Activated T-helper 17 cell treated with anti-CD3 and anti-CD28 coated beads, Interleukin-2, amount 50 U/mL, for 72 hours (primary cell): ENCODE data around the gene ASIC4. TPM values are rescaled to one million over a fixed set of nuclear protein-coding genes. Genes with fewer than 3 reads are reported as not detected.

ENCODE experiments used
- ATAC-seq: fragments of 150-1000 bp; cut with Tn5 transposase; replicated peaks from 2 replicates; pipeline ENCODE4 v1.10.0; 2021; ENCODE audit warnings: mild to moderate bottlenecking, moderate library complexity
- H3K27ac Mint-ChIP-seq: one replicate; pipeline ENCODE4 v1.8.0; 2022; ENCODE audit warnings: mixed read lengths
- H3K27me3 Mint-ChIP-seq: one replicate; pipeline ENCODE4 v1.8.0; 2022; ENCODE audit warnings: mixed read lengths
- H3K36me3 Mint-ChIP-seq: one replicate; pipeline ENCODE4 v1.8.0; 2022; ENCODE audit warnings: low read depth, mild to moderate bottlenecking, mixed read lengths
- H3K4me1 Mint-ChIP-seq: one replicate; pipeline ENCODE4 v1.8.0; 2022; ENCODE audit warnings: mixed read lengths
- H3K4me3 Mint-ChIP-seq: one replicate; pipeline ENCODE4 v1.8.0; 2022; ENCODE audit warnings: mild to moderate bottlenecking, mixed read lengths
- H3K9me3 Mint-ChIP-seq: one replicate; pipeline ENCODE4 v1.8.0; 2022; ENCODE audit warnings: mixed read lengths
- total RNA-seq, 2 donors: library from RNA; stranded (reverse); gene quantifications; one replicate each; pipeline ENCODE4 v1.2.3, GENCODE V29; 2022

ASIC4 gene
- total RNA-seq, 2 donors from 2014 or later, result 0.56 TPM; not detected in 1

GRCh38 chr2:219538956-219539788, 24.9 kb downstream of the ASIC4 start:
- peaks cover 32% of the 10 kb centered on the region for H3K36me3 Mint-ChIP-seq
- no peak overlapping the region for H3K27ac Mint-ChIP-seq
- H3K4me1 Mint-ChIP-seq, result no peaks in the 10 kb centered on the region
- peaks cover 5% of the 10 kb centered on the region for H3K27me3 Mint-ChIP-seq
- no peak for ATAC-seq
- H3K9me3 Mint-ChIP-seq, result no peaks in the 10 kb centered on the region
- H3K4me3 Mint-ChIP-seq, result no peak overlapping the region

GRCh38 chr2:219539926-219540678, 25.8 kb downstream of the ASIC4 start:
- no peak for ATAC-seq
- H3K36me3 Mint-ChIP-seq, result peaks cover 32% of the 10 kb centered on the region
- no peak overlapping the region for H3K27ac Mint-ChIP-seq
- no peaks in the 10 kb centered on the region for H3K9me3 Mint-ChIP-seq
- peaks cover 6% of the 10 kb centered on the region for H3K4me1 Mint-ChIP-seq
- H3K4me3 Mint-ChIP-seq, result no peak overlapping the region
- H3K27me3 Mint-ChIP-seq, result peaks cover 5% of the 10 kb centered on the region

- Mint-ChIP-seq H3K27me3 (no peaks in the 10 kb centered on the region), H3K36me3 (peaks cover 32% of the 10 kb centered on the region), H3K4me1 (peaks cover 6% of the 10 kb centered on the region), H3K9me3 (no peaks in the 10 kb centered on the region), H3K4me3 (peak overlapping the region; percentile 84), H3K27ac (no peak overlapping the region)
- ATAC-seq, result no peak
These were observed 26.7 kb downstream of the ASIC4 start for GRCh38 chr2:219540784-219541504.

GRCh38 chr2:219541611-219542180, 27.4 kb downstream of the ASIC4 start:
- Mint-ChIP-seq H3K4me1 (peaks cover 6% of the 10 kb centered on the region), H3K36me3 (peaks cover 32% of the 10 kb centered on the region), H3K27me3 (no peaks in the 10 kb centered on the region), H3K4me3 (peak overlapping the region; percentile 84), H3K27ac (no peak overlapping the region), H3K9me3 (no peaks in the 10 kb centered on the region)
- ATAC-seq, result peak; percentile 54

GRCh38 chr2:219542931-219543595, 28.8 kb downstream of the ASIC4 start:
- Mint-ChIP-seq H3K27me3 (no peaks in the 10 kb centered on the region), H3K4me1 (peaks cover 6% of the 10 kb centered on the region), H3K36me3 (peaks cover 32% of the 10 kb centered on the region), H3K4me3 (peak overlapping the region; percentile 84), H3K27ac (peak overlapping the region; percentile 55), H3K9me3 (no peaks in the 10 kb centered on the region)
- peak; percentile 58 for ATAC-seq

- H3K4me3 Mint-ChIP-seq, result peak within 1 kb of the TSS; percentile 84
- H3K27me3 Mint-ChIP-seq, result peaks cover 5% of the 10 kb centered on the region
- peaks cover 6% of the 10 kb centered on the region for H3K4me1 Mint-ChIP-seq
- H3K36me3 Mint-ChIP-seq, result peaks cover 27% of the 10 kb centered on the region
- peak within 1 kb of the TSS; percentile 75 for H3K27ac Mint-ChIP-seq
- H3K9me3 Mint-ChIP-seq, result no peaks in the 10 kb centered on the region
- ATAC-seq, result peak; percentile 85
These were observed 29.5 kb downstream of the ASIC4 start, which contains the start of the genes CHPF and TMEM198 for GRCh38 chr2:219543596-219544358. TSS of gene CHPF (minus strand) at chr2:219543809. CDS start at chr2:219543538, 271 bp downstream. TSS of gene TMEM198 (plus strand) at chr2:219544028. CDS start at chr2:219544728, 700 bp downstream.

- H3K4me3 Mint-ChIP-seq, result peak overlapping the region; percentile 84
- no peak for ATAC-seq
- H3K4me1 Mint-ChIP-seq, result peaks cover 6% of the 10 kb centered on the region
- H3K9me3 Mint-ChIP-seq, result no peaks in the 10 kb centered on the region
- peak overlapping the region; percentile 75 for H3K27ac Mint-ChIP-seq
- H3K27me3 Mint-ChIP-seq, result peaks cover 5% of the 10 kb centered on the region
- H3K36me3 Mint-ChIP-seq, result peaks cover 20% of the 10 kb centered on the region
These were observed 30.3 kb downstream of the ASIC4 start for GRCh38 chr2:219544567-219544966.

DNA sequence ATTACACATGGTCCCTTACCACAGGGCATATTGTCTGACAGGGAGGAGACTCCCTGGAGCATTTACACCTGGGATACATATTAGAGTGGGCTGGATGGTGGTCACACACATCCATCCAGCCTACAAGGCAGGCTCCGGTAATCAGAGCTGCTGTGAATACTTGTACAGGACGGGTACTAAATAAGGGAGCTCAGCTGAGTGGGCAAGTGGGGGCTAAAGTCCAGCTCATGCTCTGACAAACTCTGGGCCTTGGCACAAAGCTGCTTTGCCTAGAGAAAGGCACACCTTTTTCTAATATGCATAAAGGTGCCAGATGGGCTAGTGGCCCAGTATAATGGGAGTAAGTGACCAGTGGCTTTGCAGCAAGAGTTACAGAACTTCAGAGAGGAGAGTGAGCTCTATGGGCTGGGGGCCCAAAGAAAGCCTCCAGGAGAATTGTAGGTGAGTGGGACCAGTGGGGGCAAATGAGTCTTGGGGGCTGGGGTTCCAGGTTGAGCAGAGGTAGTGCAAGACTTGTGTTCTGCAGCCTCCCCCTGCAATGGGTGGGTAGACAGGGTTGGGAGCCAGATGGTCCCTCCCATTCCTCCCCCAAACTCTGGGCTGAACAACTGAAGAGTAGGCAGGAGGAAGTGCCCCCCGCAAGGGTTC, 31.1 kb downstream of the ASIC4 start:
- no peak for ATAC-seq
- Mint-ChIP-seq H3K4me3 (peak overlapping the region; percentile 84), H3K9me3 (no peaks in the 10 kb centered on the region), H3K27me3 (peaks cover 5% of the 10 kb centered on the region), H3K4me1 (peaks cover 6% of the 10 kb centered on the region), H3K27ac (peak overlapping the region; percentile 75), H3K36me3 (peaks cover 12% of the 10 kb centered on the region)

DNA sequence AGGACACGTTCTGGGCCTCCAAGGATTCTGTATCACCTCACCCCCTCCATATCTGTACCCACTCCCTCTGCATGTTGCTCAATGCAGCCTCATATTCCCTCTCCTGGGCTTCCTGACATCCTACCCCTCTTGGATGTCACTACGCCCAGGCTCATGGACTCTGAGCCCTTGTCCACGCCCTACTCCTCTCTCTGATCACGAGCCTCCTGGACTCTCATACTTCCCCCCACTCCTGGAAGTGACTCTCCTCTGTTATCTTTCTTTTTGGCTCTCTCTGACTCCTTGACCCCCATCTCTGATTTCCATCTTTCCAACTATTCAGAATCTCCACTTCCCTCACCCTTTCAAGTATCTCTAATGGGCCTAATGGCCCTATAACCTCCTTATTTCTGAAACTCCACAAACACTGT, 31.7 kb downstream of the ASIC4 start:
- Mint-ChIP-seq H3K4me3 (no peak overlapping the region), H3K27ac (no peak overlapping the region), H3K4me1 (peaks cover 9% of the 10 kb centered on the region), H3K36me3 (peaks cover 7% of the 10 kb centered on the region), H3K9me3 (no peaks in the 10 kb centered on the region), H3K27me3 (peaks cover 8% of the 10 kb centered on the region)
- ATAC-seq, result no peak

DNA sequence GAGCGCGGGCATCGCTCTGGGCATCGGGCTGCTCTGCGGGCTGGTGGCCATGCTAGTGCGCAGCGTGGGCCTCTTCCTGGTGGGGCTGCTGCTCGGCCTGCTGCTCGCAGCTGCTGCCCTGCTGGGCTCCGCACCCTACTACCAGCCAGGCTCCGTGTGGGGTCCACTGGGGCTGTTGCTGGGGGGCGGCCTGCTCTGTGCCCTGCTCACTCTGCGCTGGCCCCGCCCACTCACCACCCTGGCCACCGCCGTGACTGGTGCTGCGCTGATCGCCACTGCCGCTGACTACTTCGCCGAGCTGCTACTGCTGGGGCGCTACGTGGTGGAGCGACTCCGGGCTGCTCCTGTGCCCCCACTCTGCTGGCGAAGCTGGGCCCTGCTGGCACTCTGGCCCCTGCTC, 33.3 kb downstream of the ASIC4 start:
- peaks cover 11% of the 10 kb centered on the region for H3K4me1 Mint-ChIP-seq
- peaks cover 14% of the 10 kb centered on the region for H3K27me3 Mint-ChIP-seq
- no peaks in the 10 kb centered on the region for H3K36me3 Mint-ChIP-seq
- no peak for ATAC-seq
- no peak overlapping the region for H3K4me3 Mint-ChIP-seq
- H3K9me3 Mint-ChIP-seq, result no peaks in the 10 kb centered on the region
- no peak overlapping the region for H3K27ac Mint-ChIP-seq

DNA sequence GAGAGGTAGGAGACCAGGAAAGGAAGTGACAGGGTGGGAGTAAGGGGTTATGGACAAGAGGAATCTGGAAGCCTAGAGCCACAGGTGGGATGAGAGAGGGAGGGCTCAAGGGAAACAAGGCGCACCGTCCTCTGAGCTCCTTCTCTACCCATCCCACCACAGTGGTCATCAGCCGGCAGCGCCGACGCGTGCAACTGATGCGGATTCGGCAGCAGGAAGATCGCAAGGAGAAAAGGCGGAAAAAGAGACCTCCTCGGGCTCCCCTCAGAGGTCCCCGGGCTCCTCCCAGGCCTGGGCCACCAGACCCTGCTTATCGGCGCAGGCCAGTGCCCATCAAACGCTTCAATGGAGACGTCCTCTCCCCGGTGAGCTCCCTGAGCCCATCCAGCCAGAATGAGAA, 34.7 kb downstream of the ASIC4 start:
- Mint-ChIP-seq H3K27me3 (peaks cover 21% of the 10 kb centered on the region), H3K36me3 (no peaks in the 10 kb centered on the region), H3K4me1 (peaks cover 11% of the 10 kb centered on the region), H3K27ac (no peak overlapping the region), H3K4me3 (no peak overlapping the region), H3K9me3 (no peaks in the 10 kb centered on the region)
- no peak for ATAC-seq

- no peaks in the 10 kb centered on the region for H3K9me3 Mint-ChIP-seq
- no peak overlapping the region for H3K4me3 Mint-ChIP-seq
- H3K27me3 Mint-ChIP-seq, result peaks cover 24% of the 10 kb centered on the region
- no peak overlapping the region for H3K27ac Mint-ChIP-seq
- H3K36me3 Mint-ChIP-seq, result no peaks in the 10 kb centered on the region
- H3K4me1 Mint-ChIP-seq, result peaks cover 10% of the 10 kb centered on the region
- ATAC-seq, result no peak
These were observed 35.3 kb downstream of the ASIC4 start for GRCh38 chr2:219549619-219550018.
